Ishikawa (cell line): Measurements from ENCODE around the gene TP53AIP1.

Experiments
- CEBPB ChIP-seq: IDR thresholded peaks from 2 replicates; pipeline ENCODE4 v1.6.1; 2012
- CREB1 ChIP-seq: IDR thresholded peaks from 2 replicates; pipeline ENCODE4 v1.6.1; 2012; ENCODE audit warnings: low read depth
- EGR1 ChIP-seq: IDR thresholded peaks from 2 replicates; pipeline ENCODE4 v1.6.1; 2012
- EP300 ChIP-seq: IDR thresholded peaks from 2 replicates; pipeline ENCODE4 v1.6.1; 2012; ENCODE audit warnings: borderline replicate concordance
- FOXM1 ChIP-seq: IDR thresholded peaks from 2 replicates; pipeline ENCODE4 v1.6.1; 2012; ENCODE audit warnings: low read depth, borderline replicate concordance
- MAX ChIP-seq: IDR thresholded peaks from 2 replicates; pipeline ENCODE4 v1.6.1; 2012
- NFIC ChIP-seq: IDR thresholded peaks from 2 replicates; pipeline ENCODE4 v1.6.1; 2012
- RAD21 ChIP-seq: IDR thresholded peaks from 2 replicates; pipeline ENCODE4 v1.6.1; 2012; ENCODE audit warnings: low read depth
- REST ChIP-seq: IDR thresholded peaks from 2 replicates; pipeline ENCODE4 v1.6.1; 2012; ENCODE audit warnings: low read depth, mild to moderate bottlenecking
- TAF1 ChIP-seq: IDR thresholded peaks from 2 replicates; pipeline ENCODE4 v1.6.1; 2012; ENCODE audit warnings: low read depth, mild to moderate bottlenecking
- TCF12 ChIP-seq: IDR thresholded peaks from 2 replicates; pipeline ENCODE4 v1.6.1; 2012; ENCODE audit warnings: low read depth
- TEAD4 ChIP-seq: IDR thresholded peaks from 2 replicates; pipeline ENCODE4 v1.6.1; 2012
- USF1 ChIP-seq: IDR thresholded peaks from 2 replicates; pipeline ENCODE4 v1.6.1; 2012
- YY1 ChIP-seq: IDR thresholded peaks from 2 replicates; pipeline ENCODE4 v1.6.1; 2012; ENCODE audit warnings: low read depth
- ZBTB7A ChIP-seq: IDR thresholded peaks from 2 replicates; pipeline ENCODE4 v1.6.1; 2012; ENCODE audit warnings: low read depth

TP53AIP1 gene

GRCh38 chr11:128908391-128909246, 34.1 kb downstream of the TP53AIP1 start:
- TF ChIP-seq TEAD4 (no peak), EGR1 (no peak), MAX (peak; percentile 30; the same call in 1 of the 2 replicates), NFIC (0 out of 2 replicates have a peak, but pooled peaks have one; percentile 19)

- TF ChIP-seq ZBTB7A (no peak), TCF12 (no peak), EP300 (no peak), FOXM1 (no peak), YY1 (no peak), EGR1 (no peak), RAD21 (no peak)
These were observed 35.1 kb downstream of the TP53AIP1 start for GRCh38 chr11:128907585-128907984.

- no peak for TF ChIP-seq CREB1
- no peak for TF ChIP-seq YY1
- no peak for TF ChIP-seq CEBPB
- no peak for TF ChIP-seq USF1
- TF ChIP-seq FOXM1, result no peak
- no peak for TF ChIP-seq REST
- TF ChIP-seq TEAD4, result no peak
- TF ChIP-seq TCF12, result no peak
- no peak for TF ChIP-seq EGR1
- TF ChIP-seq ZBTB7A, result no peak
- TF ChIP-seq MAX, result no peak
- TF ChIP-seq EP300, result no peak
- no peak for TF ChIP-seq TAF1
- TF ChIP-seq RAD21, result no peak
- TF ChIP-seq NFIC, result no peak
These were observed 36.3 kb downstream of the TP53AIP1 start for GRCh38 chr11:128906185-128907050.

GRCh38 chr11:128905345-128906184, 37.1 kb downstream of the TP53AIP1 start:
- TF ChIP-seq NFIC (peak; percentile 21; the same call in 1 of the 2 replicates), CEBPB (no peak), ZBTB7A (peak; percentile 91), YY1 (peak; percentile 44; the same call in 1 of the 2 replicates), EP300 (peak; percentile 10; the same call in 1 of the 2 replicates), REST (no peak), RAD21 (peak; percentile 33; the same call in 1 of the 2 replicates), CREB1 (no peak), EGR1 (peak; percentile 54; the same call in 1 of the 2 replicates)

- TF ChIP-seq TAF1 (no peak), CREB1 (no peak), CEBPB (no peak), EGR1 (no peak), RAD21 (no peak), FOXM1 (peak; percentile 35; the same call in 1 of the 2 replicates), EP300 (peak; percentile 21; the same call in 1 of the 2 replicates), ZBTB7A (no peak), MAX (peak; percentile 32), NFIC (peak; percentile 57; the same call in 1 of the 2 replicates), REST (no peak), USF1 (no peak)
These were observed 37.9 kb downstream of the TP53AIP1 start for GRCh38 chr11:128904656-128905344.
